GM19438 (cell line): Measurements from ENCODE around the gene SLC30A5.

ENCODE experiments used
- ATAC-seq: cut with Tn5 transposase; IDR thresholded peaks from one replicate; pipeline ENCODE4 v1.9.1; 2021; ENCODE audit warnings: low read depth; ENCODE audit not compliant: unreplicated experiment

SLC30A5 gene

GRCh38 chr5:69166686-69167492 lies 73.1 kb downstream of the SLC30A5 start, which contains the start of gene CCNB1:
CCNB1 (plus strand) TSS chr5:69167150; CDS start chr5:69167263, 113 bp downstream.
- peak; percentile 99 for ATAC-seq

DNA sequence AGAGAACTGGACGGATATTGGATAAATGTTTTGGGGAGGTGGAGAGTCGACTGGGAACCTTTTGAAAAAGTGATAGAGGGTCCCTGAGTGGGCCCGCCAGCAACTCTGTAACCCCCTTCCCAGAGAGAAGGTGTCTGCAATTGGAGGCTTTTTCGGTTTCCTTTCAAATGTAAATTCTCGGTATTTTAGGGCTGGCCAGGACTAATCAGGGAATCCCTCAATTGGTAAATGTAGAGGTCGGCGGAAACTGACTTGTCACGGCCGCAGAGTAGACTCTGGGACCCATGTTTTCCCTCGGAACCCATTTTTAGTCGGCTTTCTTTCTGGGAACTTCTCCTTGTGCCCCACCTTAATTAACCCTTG lies 73.7 kb downstream of the SLC30A5 start:
- ATAC-seq, result peak; percentile 7

DNA sequence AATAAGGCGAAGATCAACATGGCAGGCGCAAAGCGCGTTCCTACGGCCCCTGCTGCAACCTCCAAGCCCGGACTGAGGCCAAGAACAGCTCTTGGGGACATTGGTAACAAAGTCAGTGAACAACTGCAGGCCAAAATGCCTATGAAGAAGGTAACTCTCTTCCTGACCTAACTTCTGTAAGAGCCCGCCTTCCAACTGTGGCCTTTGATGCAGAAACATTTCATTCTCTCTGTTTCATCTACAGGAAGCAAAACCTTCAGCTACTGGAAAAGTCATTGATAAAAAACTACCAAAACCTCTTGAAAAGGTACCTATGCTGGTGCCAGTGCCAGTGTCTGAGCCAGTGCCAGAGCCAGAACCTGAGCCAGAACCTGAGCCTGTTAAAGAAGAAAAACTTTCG lies 74.1 kb downstream of the SLC30A5 start:
- no peak for ATAC-seq

GRCh38 chr5:69170495-69170894 lies 76.7 kb downstream of the SLC30A5 start:
- ATAC-seq, result no peak

DNA sequence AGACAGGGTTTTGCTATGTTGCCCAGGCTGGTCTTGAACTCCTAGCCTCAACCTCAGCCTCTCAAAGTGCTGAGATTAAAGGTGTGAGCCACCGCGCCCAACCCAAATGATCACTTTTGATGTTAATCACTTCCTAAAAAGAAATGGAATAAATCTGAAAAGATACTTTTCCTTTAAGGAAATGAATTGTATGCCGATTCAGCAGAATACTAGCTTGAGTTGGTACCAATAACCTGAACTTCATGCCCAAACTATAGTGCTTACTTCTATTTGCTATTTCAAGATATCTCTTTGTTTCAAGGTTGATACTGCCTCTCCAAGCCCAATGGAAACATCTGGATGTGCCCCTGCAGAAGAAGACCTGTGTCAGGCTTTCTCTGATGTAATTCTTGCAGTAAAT lies 77.2 kb downstream of the SLC30A5 start:
- ATAC-seq, result no peak
